NCI-H2196 (cell line): Measurements from ENCODE around the gene FRY.
A peak's percentile ranks its signal among the peaks of the same experiment; 100 is the strongest.
"Not testable (repeated sequence)": the region's sequence is repeated elsewhere in the genome, so short reads cannot be mapped to it uniquely, and the experiment has no call there.

Experiments used
- DNase-seq: peaks from one replicate; lab custom pipeline; 2025; ENCODE audit not compliant: unreplicated experiment; lab: John Stamatoyannopoulos, UW

Gene FRY

GRCh38 chr13:32031025-32031814 is at the start of gene FRY:
FRY (plus strand) TSS chr13:32031774; CDS start chr13:32031796, 22 bp downstream.
- peak; percentile 55 for DNase-seq

DNA sequence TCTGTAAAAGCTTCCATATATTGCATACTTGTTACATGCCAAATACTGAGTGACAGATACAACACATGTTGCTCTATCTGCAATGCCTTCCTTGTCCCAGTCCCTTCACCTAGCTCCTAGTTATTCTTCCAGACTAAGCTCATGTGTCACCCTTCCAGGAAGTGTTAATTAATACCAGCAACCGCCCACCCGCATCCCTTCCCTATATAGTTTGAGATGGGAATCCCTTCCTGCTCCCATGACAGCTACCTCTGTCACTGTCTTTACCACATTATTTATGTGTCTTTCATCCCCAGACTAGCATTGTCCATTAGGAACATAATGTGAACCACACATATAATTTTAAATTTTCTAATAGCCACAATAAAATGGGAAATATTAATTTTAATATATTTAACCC is 49.5 kb upstream of the FRY start:
- DNase-seq = no peak

DNA sequence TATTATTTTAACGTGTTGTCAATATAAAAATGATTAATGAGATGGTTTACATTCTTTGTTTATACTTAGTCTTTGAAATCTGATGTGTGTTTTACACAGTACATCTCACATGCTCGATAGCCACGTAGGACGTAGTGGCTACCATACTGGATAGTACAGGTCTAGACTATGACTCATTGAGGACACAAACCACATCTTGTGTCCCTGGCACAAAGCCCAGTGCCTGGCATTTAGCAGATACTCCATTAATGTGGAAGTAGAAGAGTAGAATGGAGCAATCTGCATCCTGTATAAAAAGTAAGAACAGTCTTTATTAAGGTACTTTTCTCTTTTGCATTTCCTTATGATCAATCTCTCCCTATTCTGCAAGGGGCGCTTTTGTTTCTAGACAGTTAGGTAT is 49.0 kb upstream of the FRY start:
- DNase-seq = peak; percentile 60

DNA sequence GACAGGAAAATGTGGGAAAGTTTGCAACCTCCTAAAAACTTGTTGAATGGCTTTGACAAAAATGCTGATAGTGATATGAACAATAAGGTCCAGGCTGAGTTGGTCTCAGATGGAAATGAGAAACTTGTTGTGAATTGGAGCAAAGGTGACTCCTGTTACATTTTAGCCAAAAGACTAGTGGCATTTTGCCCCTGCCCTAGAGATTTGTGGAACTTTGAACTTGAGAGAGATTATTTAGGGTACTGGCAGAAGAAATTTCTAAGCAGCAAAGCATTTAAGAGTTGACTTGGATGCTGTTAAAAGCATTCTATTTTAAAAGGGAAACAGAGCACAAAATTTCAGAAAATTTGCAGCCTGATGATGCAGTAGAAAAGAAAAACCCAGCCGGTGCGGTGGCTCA is 47.9 kb upstream of the FRY start:
- not testable (repeated sequence) for DNase-seq

DNA sequence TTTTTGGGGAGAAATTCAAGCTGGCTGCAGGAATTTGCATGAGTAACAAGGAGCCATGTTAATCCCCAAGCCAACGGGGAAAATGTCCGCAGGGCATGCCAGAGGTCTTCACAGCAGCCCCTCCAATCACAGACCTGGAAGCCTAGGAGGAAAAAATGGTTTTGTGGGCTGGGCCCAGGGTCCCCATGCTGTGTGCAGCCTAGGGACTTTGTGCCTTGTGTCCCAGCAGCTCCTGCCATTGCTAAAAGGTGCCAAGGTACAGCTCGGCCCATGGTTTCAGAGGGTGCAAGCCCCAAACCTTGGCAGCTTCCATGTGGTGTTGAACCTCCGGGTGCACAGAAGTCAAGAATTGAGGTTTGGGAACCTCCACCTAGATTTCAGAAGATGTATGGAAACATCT is 47.2 kb upstream of the FRY start:
- not testable (repeated sequence) for DNase-seq

DNA sequence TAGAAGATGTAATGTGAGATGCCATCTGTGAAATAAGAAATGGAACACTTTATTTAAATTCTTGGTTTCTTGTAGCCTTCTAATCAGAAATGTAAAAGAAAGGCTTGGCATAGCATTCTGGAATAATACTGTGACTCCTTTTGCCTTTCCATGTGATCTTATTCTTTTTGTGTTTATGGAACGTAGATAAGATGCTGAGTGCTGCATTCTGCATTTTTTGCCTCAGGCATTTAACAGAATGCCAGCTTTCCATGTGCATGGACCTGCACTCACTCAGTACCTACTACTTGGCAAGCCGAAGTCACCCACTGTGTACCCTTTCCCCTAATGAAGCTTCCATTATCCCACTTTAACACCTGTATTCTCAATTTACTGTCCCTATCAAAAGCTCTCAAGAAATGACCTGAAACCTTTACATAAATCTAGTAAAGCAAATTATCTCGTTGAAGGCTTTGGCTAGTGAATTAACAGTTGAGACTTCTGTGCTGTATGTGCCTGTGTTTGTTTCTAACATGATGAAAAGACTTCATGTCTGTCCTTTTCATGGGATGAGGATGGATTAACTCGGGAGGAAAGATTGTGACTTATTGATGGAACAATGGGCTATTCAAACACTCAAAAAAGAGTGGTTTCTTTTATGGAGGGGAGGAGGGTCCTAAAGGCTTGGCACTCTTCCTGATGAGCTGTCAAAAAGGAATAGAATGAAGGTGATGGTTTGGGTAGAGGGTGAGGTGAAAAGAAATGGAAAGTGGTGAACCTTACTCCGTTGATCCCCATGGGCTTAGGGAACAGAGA is 44.7 kb upstream of the FRY start:
- DNase-seq = no peak

GRCh38 chr13:31987535-31988170 is 43.9 kb upstream of the FRY start:
- DNase-seq = no peak

GRCh38 chr13:31994367-31994766 is 37.2 kb upstream of the FRY start:
- not testable (repeated sequence) for DNase-seq

DNA sequence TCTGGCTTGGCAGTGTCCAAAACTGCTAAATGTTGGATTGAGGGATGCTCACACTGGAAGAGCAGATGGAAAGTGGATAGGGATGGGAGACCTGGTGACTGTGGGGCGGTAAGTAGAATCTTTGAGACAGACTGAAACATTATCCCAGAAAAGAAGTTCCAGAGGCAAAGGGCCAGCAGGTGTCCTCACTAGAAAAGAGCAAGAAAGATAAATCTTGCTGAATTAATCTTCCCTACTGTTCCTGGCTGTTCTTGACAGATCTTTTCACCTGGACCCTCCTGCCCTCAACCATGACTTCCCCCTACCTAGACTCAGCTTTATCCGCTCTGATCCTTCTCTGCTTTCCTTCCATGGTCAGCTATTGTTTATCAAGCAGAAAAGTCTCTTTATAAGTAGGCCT is 35.0 kb upstream of the FRY start:
- no peak for DNase-seq

- no peak for DNase-seq
Observed at GRCh38 chr13:31997641-31998040, 33.9 kb upstream of the FRY start.

DNA sequence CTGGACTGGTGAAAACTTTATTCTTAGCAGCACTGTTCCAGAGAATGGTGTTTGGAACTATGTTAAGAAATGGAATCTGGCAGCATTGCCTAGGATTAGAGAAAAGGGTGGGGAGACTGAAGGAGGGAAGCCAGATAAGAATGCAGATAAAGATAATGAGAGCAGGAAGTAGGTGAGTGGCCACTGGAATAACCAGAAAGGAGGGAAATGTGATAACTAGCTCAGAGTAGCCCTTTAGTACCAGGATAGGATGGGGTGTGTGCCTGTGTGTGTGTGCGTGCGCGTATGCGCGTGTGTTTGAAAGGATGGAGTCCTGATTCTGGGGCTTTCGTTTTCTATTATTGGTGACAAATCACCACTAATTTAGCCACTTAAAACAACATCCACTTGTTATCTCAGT is 33.4 kb upstream of the FRY start:
- peak; percentile 8 for DNase-seq

DNA sequence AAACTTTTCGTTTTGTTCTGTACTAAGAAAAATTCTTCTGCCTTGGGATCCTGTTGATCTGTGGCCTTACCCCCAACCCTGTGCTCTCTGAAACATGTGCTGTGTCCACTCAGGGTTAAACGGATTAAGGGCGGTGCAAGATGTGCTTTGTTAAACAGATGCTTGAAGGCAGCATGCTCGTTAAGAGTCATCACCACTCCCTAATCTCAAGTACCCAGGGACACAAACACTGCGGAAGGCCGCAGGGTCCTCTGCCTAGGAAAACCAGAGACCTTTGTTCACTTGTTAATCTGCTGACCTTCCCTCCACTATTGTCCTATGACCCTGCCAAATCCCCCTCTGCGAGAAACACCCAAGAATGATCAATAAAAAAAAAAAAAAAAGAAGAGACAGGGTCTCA is 30.8 kb upstream of the FRY start:
- DNase-seq = not testable (repeated sequence)

GRCh38 chr13:32001154-32001768 is 30.3 kb upstream of the FRY start:
- peak; percentile 7 for DNase-seq

DNA sequence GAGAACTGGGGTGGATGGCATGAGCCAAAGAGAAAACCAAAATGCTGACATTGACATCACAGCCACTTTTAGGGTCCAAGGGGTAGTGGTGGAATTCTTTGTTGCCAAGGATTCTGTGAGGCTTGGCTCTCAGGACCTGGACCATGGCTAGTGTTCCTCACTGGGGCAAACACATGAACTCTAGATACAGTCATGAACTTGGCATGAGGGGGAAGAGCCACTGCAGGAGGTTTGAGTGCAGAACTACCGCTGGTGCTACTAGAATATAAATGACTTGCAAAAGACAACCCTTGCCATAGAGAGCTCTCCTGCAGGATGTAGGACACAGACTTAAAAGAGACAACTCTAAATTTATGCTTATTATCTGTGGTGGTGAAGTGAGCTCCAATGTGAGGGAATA is 29.8 kb upstream of the FRY start:
- DNase-seq = no peak

GRCh38 chr13:32002873-32003272 is 28.7 kb upstream of the FRY start:
- no peak for DNase-seq

DNA sequence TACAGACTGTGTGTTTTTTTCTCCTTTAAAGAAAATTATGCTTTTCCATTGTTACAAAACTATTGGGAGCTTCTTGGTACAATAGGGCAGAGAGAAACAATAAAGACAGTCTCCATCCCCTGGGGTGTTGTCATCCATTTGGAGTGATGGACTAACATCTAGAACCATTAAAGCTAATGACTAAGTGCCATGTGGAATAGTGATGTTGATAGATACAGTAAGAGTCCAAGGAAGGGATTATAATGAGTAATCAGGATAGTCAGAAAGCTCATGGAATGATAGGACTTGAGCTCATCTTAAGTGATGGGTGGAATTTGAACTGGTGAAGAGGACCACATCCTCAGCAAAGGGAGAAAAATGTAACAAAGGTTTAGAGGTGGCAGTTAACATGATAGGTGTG is 24.1 kb upstream of the FRY start:
- DNase-seq = no peak

DNA sequence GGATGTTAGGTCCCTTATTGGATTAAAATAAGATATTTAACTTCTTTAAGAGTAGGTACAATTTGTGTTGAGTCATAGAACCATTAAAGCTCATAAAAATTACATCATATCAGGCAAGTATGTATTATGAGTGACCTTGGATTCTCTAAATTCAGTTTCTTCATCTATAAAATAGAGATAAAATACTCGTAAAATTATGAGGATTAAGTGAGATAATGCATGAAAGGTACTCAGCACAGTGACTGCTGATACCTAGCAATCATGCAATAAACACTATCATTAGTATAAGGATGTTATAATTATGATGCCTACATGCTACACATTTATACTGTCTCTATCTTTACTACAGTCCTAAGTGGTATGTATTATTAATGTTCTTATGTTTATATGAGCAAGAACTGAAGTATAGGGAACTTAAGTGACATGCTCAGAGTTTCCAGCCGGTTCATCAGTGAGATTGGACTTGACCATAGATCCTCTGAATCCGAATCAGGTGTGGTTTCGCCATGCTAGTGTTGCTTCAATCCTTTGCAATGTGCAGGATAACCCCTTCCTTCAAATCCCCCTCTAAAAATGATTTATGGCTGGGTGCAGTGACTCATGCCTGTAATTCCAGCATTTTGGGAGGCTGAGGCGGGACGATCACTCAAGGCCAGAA is 22.9 kb upstream of the FRY start:
- no peak for DNase-seq

GRCh38 chr13:32009362-32009761 is 22.2 kb upstream of the FRY start:
- DNase-seq = no peak

- no peak for DNase-seq
Observed at GRCh38 chr13:32010136-32010535, 21.4 kb upstream of the FRY start.

DNA sequence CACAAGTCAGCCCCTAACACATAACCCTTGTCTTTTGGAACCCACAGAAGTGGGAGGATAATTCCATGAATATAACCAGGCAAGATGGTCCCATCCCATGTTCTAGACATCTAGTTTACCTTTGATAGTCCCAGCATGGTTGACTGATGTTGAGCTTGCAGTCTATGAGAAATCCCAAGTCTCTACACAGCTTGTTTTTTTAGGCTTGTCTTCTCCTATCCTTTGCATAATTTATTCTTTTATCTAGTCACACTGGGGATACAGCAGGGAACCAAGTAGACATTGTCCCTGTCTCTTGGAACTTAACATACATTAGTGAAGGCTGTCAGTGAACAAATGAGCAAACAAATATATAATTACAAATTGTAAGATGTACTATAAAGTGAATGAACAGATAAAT is 19.6 kb upstream of the FRY start:
- no peak for DNase-seq

GRCh38 chr13:32013181-32013580 is 18.4 kb upstream of the FRY start:
- DNase-seq = no peak
